ENCODE results near the gene SERF2.
"Not testable (repeated sequence)": the region's sequence is repeated elsewhere in the genome, so short reads cannot be mapped to it uniquely, and the experiment has no call there.

DNA sequence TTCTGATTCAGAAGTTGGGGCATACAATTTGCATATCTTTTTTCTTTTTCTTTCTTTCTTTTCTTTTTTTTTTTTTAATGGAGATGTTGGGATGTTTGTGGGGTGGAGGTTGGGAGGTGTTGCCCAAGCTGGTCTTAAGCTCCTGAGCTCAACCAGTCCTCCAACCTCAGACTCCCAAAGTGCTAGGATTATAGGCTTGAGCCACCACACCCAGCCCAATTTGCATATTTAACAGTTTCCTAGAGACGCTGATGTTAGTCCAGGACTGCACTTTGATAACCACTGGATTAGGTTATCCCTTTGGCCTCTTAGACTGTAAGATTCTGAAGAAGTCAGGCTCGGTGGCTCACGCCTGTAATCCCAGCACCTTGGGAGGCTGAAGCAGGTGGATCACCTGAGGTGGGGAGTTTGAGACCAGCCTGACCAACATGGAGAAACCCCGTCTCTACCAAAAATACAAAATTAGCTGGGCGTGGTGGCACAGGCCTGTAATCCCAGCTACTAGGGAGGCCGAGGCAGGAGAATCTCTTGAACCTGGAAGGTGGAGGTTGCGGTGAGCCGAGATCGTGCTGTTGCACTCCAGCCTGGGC, 37.9 kb downstream of the SERF2 start:
- TF ChIP-seq, protein P1, sequence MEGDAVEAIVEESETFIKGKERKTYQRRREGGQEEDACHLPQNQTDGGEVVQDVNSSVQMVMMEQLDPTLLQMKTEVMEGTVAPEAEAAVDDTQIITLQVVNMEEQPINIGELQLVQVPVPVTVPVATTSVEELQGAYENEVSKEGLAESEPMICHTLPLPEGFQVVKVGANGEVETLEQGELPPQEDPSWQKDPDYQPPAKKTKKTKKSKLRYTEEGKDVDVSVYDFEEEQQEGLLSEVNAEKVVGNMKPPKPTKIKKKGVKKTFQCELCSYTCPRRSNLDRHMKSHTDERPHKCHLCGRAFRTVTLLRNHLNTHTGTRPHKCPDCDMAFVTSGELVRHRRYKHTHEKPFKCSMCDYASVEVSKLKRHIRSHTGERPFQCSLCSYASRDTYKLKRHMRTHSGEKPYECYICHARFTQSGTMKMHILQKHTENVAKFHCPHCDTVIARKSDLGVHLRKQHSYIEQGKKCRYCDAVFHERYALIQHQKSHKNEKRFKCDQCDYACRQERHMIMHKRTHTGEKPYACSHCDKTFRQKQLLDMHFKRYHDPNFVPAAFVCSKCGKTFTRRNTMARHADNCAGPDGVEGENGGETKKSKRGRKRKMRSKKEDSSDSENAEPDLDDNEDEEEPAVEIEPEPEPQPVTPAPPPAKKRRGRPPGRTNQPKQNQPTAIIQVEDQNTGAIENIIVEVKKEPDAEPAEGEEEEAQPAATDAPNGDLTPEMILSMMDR (conservative IDR thresholded peaks at IDR 0.05): not testable (repeated sequence)
- TF ChIP-seq ZFX (IDR thresholded peaks at IDR 0.05): not testable (repeated sequence)
